Type B pancreatic cell (in vitro differentiated cells): Measurements from ENCODE around the gene FOXK1. TPM values are rescaled to one million over a fixed set of nuclear protein-coding genes. Genes with fewer than 3 reads are reported as not detected.
A peak's percentile ranks its signal among the peaks of the same experiment; 100 is the strongest.

Experiments
- DNase-seq: peaks from one replicate; pipeline ENCODE4 v3.0.0; 2021; ENCODE audit warnings: mixed read lengths; ENCODE audit not compliant: unreplicated experiment; ENCODE audit errors: extremely low spot score
- H3K27ac Mint-ChIP-seq: 2 replicates; pipeline ENCODE4 v1.8.0; 2021; ENCODE audit warnings: mild to moderate bottlenecking, mixed read lengths
- H3K27me3 Mint-ChIP-seq: 2 replicates; pipeline ENCODE4 v1.8.0; 2021; ENCODE audit warnings: mixed read lengths
- H3K36me3 Mint-ChIP-seq: 2 replicates; pipeline ENCODE4 v1.8.0; 2021; ENCODE audit warnings: mixed read lengths
- H3K4me1 Mint-ChIP-seq: one replicate; pipeline ENCODE4 v1.8.0; 2021; ENCODE audit warnings: mixed read lengths; ENCODE audit not compliant: unreplicated experiment
- H3K4me3 Mint-ChIP-seq: 2 replicates; pipeline ENCODE4 v1.8.0; 2021; ENCODE audit warnings: mild to moderate bottlenecking, mixed read lengths
- H3K9me3 Mint-ChIP-seq: 2 replicates; pipeline ENCODE4 v1.8.0; 2021; ENCODE audit warnings: mixed read lengths
- CTCF ChIP-seq: fragments of 200-600 bp; sonication (generic); conservative IDR thresholded peaks from 2 replicates; pipeline ENCODE4 v1.5.0; 2021; ENCODE audit warnings: antibody characterized with exemption, mild to moderate bottlenecking
- total RNA-seq: library from RNA; stranded (reverse); gene quantifications from 2 replicates; pipeline ENCODE4 v1.2.1, GENCODE V29; 2021; ENCODE audit warnings: low replicate concordance

The FOXK1 gene
- total RNA-seq, 1 donor from 2014 or later: 55.1 TPM

DNA sequence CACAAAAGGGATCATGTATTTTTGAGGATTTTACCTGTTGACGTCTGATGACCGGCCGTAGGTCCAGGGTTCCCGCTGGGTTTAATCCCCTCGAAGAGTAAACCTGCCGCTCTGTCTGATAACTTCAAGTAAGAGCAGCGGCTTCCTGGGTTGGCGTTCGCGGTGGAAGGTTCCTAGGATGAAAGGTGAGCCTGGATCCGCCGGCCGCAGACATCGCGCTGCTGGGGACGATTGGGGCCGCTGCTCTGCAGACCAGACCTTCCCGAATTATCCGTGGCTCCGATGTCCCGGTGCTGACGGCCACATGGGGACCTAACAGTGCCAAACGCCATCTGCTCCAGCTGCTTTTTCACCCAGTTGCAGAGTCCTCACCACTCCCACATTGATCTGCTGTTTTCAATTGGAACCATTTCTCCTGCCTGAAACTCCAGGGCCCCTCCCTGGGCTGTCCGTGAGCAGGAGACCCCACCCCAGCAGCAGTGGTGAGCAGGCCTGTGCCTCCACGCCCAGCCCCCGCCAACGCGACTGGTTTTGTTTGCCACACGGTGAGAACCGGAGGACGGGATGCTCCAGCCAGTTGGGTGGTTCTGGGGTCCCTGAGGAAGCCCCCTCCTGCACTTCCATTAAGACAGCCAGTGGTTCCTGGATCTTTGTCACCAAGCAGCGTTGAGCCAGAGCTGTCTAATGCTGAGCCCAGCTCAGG is 81.1 kb downstream of the FOXK1 start:
- Mint-ChIP-seq H3K36me3 (peaks cover 18% of the 10 kb centered on the region), H3K9me3 (no peaks in the 10 kb centered on the region), H3K27ac (no peak overlapping the region), H3K27me3 (no peaks in the 10 kb centered on the region), H3K4me3 (no peak overlapping the region), H3K4me1 (no peaks in the 10 kb centered on the region)
- TF ChIP-seq CTCF: no peak
- DNase-seq: no peak

GRCh38 chr7:4763794-4764185 is 81.7 kb downstream of the FOXK1 start:
- Mint-ChIP-seq H3K27ac (no peak overlapping the region), H3K4me1 (no peaks in the 10 kb centered on the region), H3K4me3 (no peak overlapping the region), H3K36me3 (peaks cover 18% of the 10 kb centered on the region), H3K9me3 (no peaks in the 10 kb centered on the region), H3K27me3 (no peaks in the 10 kb centered on the region)
- no peak for DNase-seq
- TF ChIP-seq CTCF: no peak

- H3K9me3 Mint-ChIP-seq: no peaks in the 10 kb centered on the region
- H3K27me3 Mint-ChIP-seq: no peaks in the 10 kb centered on the region
- DNase-seq: no peak
- TF ChIP-seq CTCF: no peak
- no peak overlapping the region for H3K4me3 Mint-ChIP-seq
- H3K4me1 Mint-ChIP-seq: no peaks in the 10 kb centered on the region
- peak overlapping the region; percentile 75 for H3K27ac Mint-ChIP-seq
- H3K36me3 Mint-ChIP-seq: peaks cover 18% of the 10 kb centered on the region
Observed at GRCh38 chr7:4764402-4765007, 82.4 kb downstream of the FOXK1 start.

DNA sequence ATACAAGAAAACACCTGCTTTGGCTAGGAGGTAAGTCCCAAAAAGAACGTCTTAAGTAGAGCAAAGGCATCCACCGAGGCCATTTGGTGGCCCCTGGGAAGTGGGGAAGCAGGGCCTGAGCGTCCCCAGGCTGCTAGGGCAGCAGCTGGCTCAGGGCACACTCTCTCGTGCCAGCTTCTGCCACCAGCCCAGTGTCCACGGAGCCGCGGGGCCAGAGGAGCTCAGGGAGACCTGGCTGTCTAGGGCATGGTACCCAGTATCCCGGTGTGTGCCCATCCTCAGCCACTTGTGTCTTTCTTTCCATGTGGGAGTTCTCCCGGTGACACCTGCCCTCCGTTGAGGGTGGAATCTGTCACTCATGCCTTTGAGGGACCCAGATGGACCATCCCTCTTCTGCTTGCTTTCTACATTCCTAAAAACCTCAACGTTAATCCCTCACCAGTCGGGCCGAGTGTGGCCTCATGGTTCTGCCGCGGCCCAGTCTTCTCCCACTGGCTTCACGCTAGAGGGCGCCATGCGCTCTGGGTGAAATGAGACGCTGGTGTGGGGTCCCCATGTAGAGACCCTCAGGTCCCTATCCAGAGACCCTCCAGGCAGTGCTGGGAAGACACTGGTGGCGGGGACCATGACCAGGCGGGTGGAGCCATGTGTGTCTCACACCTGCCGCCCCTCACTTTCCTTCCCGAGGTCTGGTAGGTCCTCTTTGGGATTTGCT is 83.8 kb downstream of the FOXK1 start:
- Mint-ChIP-seq H3K27ac (no peak overlapping the region), H3K36me3 (peaks cover 12% of the 10 kb centered on the region), H3K4me3 (no peak overlapping the region), H3K27me3 (no peaks in the 10 kb centered on the region), H3K4me1 (no peaks in the 10 kb centered on the region), H3K9me3 (no peaks in the 10 kb centered on the region)
- TF ChIP-seq CTCF: peak; percentile 34
- no peak for DNase-seq

DNA sequence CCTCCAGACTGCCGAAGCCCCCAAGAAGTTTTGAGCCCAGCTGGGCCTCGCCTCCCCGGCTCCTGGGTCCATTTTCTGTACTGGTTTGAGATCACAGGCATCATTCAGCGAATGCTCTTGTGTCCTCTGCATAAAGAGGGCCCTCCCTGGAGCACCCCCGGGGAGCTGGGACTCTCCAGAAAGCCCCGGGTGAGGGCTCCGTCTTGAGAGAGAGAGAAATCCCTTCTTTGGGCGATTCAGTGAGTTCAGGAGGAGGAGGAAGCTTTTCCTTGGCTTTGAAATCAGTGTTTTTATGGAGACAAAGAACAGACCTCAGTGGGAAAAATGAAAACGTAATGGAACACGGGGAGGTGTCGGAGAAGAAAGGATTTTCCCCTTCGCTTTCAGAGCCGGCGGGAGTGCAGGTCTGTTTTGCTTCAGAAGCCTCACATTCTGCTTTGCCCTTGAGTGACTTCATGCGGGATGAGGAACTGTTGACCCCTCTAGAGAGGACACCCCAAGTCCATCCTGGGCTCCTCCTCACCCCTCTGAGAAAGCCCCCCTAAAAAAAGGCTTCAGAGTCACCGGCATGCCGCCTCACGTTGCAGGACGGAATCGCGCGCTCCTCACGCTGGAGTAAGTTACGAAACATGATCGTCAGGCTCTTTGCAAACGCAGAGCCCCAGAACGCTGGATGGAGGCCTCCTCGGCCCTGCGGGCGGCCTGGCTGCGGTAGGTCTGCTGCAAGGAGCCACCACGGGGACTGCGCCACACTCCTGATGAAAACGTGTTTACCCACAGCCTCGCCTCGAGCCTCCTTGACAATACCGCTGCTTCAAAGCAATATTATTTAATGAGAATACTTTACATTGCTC is 84.8 kb downstream of the FOXK1 start:
- H3K4me1 Mint-ChIP-seq: no peaks in the 10 kb centered on the region
- H3K4me3 Mint-ChIP-seq: no peak overlapping the region
- no peaks in the 10 kb centered on the region for H3K9me3 Mint-ChIP-seq
- no peaks in the 10 kb centered on the region for H3K27me3 Mint-ChIP-seq
- peak overlapping the region; percentile 16 for H3K27ac Mint-ChIP-seq
- H3K36me3 Mint-ChIP-seq: peaks cover 9% of the 10 kb centered on the region
- DNase-seq: no peak
- no peak for TF ChIP-seq CTCF
